HG03135 (cell line): ENCODE results near the gene EVC2.

Experiments used
- ATAC-seq: cut with Tn5 transposase; IDR thresholded peaks from one replicate; pipeline ENCODE4 v1.9.1; 2021; ENCODE audit warnings: mild to moderate bottlenecking, moderate library complexity; ENCODE audit not compliant: unreplicated experiment

EVC2 gene, protein sequence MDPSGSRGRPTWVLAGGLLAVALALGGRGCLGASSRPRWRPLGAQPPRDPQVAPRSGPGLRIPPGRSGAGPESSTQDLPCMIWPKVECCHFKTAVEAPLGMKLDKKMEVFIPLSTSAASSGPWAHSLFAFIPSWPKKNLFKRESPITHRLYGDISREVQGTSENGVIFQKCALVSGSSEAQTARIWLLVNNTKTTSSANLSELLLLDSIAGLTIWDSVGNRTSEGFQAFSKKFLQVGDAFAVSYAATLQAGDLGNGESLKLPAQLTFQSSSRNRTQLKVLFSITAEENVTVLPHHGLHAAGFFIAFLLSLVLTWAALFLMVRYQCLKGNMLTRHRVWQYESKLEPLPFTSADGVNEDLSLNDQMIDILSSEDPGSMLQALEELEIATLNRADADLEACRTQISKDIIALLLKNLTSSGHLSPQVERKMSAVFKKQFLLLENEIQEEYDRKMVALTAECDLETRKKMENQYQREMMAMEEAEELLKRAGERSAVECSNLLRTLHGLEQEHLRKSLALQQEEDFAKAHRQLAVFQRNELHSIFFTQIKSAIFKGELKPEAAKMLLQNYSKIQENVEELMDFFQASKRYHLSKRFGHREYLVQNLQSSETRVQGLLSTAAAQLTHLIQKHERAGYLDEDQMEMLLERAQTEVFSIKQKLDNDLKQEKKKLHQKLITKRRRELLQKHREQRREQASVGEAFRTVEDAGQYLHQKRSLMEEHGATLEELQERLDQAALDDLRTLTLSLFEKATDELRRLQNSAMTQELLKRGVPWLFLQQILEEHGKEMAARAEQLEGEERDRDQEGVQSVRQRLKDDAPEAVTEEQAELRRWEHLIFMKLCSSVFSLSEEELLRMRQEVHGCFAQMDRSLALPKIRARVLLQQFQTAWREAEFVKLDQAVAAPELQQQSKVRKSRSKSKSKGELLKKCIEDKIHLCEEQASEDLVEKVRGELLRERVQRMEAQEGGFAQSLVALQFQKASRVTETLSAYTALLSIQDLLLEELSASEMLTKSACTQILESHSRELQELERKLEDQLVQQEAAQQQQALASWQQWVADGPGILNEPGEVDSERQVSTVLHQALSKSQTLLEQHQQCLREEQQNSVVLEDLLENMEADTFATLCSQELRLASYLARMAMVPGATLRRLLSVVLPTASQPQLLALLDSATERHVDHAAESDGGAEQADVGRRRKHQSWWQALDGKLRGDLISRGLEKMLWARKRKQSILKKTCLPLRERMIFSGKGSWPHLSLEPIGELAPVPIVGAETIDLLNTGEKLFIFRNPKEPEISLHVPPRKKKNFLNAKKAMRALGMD

GRCh38 chr4:5708449-5709206, at the start of gene EVC2:
Gene EVC2, minus strand, starts transcription at chr4:5708559. Its CDS starts 46 bp downstream, at chr4:5708513.
- ATAC-seq, result no peak

DNA sequence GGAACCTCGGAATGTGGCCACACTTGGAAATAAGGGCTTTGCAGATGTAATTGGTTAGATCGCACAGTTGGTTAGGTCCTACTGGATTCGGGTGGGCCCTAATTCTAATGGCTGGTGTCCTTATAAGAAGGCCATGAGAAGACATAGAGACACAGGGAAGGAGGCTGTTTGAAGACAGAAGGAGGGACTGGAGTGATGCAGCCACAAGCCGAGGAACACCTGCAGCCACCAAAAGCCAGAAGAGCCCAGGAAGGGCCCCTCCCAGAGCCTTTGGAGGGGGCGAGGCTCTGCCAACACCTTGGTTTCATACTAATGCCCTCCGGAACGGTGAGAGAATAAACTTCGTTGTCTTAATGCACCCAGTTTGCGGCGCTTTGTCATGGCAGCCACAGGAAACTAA, 49.6 kb upstream of the EVC2 start:
- ATAC-seq, result no peak

DNA sequence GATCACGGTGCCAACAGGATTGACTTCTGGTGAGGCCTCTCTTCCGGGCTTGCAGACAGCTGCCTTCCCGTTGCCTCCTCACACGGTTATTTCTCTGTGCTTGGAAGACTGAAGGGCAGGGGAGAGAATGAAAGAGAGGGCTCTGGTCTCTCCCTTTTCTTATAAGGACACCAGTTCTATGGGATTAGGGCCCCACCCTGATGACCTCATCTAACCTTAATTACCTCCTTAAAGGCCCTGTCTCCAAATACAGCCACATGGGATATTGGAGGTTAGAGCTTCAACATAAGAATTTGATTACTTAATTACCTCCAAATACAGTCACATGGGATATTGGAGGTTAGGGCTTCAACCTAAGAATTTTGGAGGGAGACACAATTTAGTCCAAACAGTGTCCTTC, 49.2 kb upstream of the EVC2 start:
- ATAC-seq, result no peak

GRCh38 chr4:5757091-5757490, 48.7 kb upstream of the EVC2 start:
- no peak for ATAC-seq

DNA sequence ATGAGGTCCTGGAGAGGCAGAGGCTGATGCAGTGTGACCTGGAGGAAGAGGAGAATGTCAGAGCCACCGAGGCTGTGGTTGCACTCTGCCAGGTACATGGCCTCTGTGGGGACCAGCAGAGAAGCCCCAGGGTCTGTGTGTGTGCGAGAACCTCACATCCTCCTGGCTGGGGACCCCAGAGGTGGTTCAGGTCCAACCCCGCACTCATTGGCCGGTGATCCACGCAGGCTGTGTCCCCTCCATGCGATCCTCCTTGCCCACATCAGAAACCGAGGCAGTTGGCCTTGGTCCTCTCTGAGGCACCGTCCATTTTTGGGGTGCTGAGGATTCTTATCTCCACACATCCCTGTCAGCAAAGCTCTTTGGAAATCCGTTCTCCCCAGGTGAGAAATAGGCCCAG, 47.9 kb upstream of the EVC2 start:
- ATAC-seq, result no peak

- no peak for ATAC-seq
Measured at GRCh38 chr4:5755679-5756078, 47.3 kb upstream of the EVC2 start.

GRCh38 chr4:5755161-5755560, 46.8 kb upstream of the EVC2 start:
- no peak for ATAC-seq

GRCh38 chr4:5754529-5754881, 46.1 kb upstream of the EVC2 start:
- ATAC-seq, result no peak

GRCh38 chr4:5753766-5754528, 45.6 kb upstream of the EVC2 start:
- ATAC-seq, result no peak

DNA sequence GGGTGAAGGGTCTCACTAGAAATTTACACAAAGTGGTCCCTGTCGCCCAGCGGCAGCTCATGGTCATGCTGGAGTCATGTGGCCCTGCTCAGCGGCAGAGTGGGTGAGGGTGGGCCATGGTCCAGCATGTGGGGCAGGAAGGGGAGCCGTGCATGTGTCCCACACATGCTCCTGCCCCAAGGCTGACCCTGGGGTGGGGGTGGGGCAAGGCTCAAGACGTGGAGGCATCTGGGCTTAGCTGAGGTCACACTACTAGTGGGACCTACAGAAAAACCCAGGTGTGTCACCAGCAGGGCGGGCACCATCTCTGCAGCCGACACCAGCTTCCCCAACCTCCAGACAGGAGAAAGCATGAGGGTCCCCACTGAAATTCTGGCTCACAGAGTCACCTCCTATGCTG, 45.0 kb upstream of the EVC2 start:
- ATAC-seq, result no peak

DNA sequence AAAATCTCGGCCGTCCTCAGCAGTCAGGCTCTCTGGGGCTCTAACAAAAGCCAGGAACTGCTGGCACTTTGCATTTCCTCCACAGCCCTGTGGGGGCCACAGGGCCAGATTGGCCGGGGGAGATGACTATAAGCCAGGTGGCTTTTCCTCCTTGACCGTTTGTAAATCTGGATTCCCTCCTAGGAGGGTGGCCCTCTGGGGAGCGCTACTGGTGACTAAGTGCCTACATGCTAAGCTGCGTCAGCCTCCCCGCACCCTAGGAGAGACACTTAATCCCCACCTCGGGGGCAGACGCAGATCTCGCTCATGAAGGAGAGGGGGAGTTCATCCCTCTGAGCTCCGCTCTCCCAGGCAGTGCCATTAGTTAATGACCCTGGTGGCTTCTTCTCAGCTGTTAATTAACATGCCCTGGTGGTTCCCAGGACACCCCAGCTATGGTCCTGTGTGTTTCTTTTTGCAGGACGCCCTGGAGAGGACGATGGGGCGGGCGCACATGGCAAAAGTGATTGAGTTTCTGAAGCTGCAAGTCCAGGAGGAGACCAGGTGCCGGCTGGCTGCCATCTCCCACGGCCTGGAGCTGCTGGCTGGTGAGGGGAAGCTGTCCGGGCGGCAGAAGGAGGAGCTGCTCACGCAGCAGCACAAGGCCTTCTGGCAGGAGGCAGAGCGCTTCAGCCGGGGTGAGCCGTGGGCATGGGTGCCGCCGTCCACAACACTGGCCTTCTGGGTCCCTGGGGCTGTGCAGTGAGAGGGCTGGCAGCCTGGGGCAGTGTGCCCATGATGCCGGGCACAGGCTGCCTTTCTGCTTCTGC, 44.2 kb upstream of the EVC2 start:
- no peak for ATAC-seq

GRCh38 chr4:5751666-5752375, 43.5 kb upstream of the EVC2 start:
- no peak for ATAC-seq

DNA sequence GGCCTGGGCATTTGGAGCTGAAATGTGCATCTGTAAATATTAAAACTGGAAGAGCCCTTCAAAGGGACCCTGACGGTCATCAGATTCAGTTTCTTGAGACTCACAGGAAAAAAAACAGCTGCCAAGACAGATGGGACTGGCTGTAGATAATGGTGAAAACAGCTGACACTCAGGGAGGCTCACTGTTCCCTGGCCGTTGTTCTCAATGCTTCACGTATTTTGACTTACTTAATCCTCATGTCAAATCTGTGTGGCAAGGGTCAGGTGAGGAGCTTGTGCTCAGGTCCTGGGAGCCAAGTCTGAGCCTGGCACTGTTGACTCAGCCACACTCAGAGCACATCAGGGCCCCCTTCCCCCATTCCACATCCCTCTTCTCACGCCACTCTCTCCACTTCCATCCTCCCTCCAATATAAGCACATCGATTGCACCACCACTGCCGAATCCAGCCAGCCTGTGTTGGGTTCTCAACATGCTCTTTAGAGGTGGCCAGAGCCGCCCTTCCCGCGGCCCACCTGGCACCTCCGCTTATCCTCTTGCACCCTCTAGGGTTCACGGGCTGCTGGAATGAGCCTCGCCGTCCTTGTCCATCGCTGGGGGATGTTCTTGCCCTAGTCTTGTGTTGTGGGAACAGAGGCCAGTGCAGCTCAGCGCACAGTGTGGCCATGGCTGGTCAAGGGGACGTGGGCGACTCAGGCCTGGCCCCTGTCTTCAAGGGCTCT, 42.7 kb upstream of the EVC2 start:
- no peak for ATAC-seq

- ATAC-seq, result no peak
Measured at GRCh38 chr4:5750052-5750945, 41.9 kb upstream of the EVC2 start.

GRCh38 chr4:5749568-5749967, 41.2 kb upstream of the EVC2 start:
- no peak for ATAC-seq

DNA sequence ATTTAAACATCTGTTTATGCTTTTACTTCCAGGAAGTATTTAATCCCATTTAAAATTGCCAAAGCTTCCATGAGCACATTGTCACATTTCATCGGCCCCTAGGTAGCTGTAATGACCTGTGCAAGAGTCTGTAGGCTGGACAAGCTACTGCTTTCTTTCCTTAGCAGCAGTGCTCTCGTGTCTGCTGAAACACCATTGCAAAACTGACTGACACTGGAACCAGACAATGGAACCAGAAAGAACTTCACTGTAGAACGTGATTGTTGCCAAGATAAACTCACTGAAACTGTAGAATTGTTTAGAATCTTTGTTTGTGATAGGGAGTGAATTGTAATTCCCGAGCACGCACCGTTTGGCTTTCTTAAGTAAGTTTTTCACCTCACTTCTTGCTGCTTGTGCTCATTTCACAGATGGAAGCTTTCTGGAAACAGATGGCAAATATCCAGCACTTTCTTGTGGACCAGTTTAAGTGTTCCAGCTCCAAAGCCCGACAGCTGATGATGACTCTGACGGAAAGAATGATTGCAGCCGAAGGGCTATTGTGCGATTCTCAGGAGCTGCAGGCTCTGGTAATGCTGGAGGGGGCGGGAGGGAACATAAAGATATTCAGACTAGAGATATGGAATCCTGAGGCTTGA, 39.5 kb upstream of the EVC2 start:
- no peak for ATAC-seq
